Posterior cingulate gyrus (tissue), 11 donors: Measurements from ENCODE around the gene NEURL1.
A peak's percentile ranks its signal among the peaks of the same experiment; 100 is the strongest.
"Not testable (repeated sequence)": the region's sequence is repeated elsewhere in the genome, so short reads cannot be mapped to it uniquely, and the experiment has no call there.

Source experiments
- DNase-seq, 10 donors: peaks; one replicate each; pipeline versions ENCODE4 v3.0.0 to v3.0.0-alpha.2; 2020 to 2021; ENCODE audit warnings: mixed read lengths in 3 of 10
- intact Hi-C: fragments of 100-400 bp; cut with DNase I; formaldehyde crosslinking; loops from one replicate; pipeline ENCODE4 v1.15.1; 2023

NEURL1 gene

DNA sequence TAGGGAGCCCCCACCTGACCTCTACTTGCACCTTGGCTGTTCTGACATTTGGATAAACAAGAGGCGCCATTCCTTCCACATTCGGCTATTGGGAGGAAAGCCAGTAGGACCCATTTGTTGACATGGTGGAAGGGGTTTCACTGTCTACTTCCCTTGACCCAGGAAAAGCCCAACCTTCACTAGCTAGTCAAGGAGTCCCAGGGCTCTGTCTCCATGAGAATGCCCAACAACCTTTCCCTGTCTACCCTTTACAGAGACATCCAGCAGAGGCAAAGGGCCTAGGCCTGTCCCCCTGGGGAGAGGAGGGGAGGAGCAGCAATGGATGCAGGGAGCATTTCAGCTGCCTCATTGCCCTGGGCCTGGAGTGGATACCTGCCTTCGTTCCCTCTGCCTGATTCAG lies 136.1 kb downstream of the NEURL1 start:
- intact Hi-C loops: no loop called here
- DNase-seq: no peak

DNA sequence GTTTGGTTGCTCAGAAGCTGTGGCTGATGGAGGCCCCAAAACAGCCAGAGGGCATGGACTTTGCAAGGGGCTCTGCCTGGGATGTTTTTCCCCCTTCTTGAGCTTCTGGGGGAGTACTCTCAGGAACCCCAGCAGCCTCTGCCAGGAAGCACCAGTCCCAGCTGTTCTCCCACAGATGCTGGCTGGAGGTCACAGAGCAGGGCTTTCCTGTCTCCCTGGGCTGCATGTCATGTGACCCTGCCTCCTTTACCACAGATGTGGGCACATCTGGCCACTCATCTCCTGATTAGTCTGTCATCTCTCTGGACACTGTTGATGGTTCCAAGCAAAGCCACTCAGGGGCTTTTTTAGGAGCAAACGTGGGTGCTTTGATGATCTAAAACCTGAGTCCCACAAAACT lies 136.7 kb downstream of the NEURL1 start:
- intact Hi-C loops: no loop called here
- DNase-seq: peak in 1 of 10 donors; percentile 8

GRCh38 chr10:103632247-103632642 lies 138.7 kb downstream of the NEURL1 start:
- intact Hi-C loops: no loop called here
- peak in 3 of 10 donors; percentile 39 to 58 (median 41) for DNase-seq

GRCh38 chr10:103632871-103633270 lies 139.4 kb downstream of the NEURL1 start:
- peak in 2 of 10 donors; percentile 13 to 39 for DNase-seq
- intact Hi-C loops: not testable (repeated sequence)

DNA sequence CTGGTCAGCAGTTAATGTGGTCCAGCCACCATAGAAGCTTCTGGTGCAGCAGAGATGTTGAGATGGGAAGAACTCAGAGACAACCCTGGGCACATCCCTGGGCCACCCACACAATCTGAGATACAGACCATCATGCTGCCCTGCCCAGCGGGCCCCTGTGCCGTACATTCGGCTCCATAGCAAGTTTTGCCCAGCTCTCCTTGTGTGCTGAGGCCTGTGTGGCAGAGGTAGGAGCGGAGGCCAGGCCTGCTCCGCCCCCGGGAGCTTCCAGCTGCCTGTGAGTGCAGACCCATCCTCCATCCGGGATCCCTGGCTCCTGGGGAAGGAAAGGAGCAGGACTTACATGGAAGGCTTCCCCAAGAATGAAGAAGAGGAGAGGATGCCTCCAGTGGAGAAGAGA lies 140.3 kb downstream of the NEURL1 start:
- intact Hi-C loops: no loop called here
- peak in 3 of 10 donors; percentile 53 to 65 (median 59) for DNase-seq

GRCh38 chr10:103635580-103635979 lies 142.1 kb downstream of the NEURL1 start:
- DNase-seq: peak in 3 of 10 donors; percentile 26 to 55 (median 44)
- intact Hi-C loops: no loop called here

- intact Hi-C loops: no loop called here
Measured at GRCh38 chr10:103636492-103636891, 143.0 kb downstream of the NEURL1 start.

DNA sequence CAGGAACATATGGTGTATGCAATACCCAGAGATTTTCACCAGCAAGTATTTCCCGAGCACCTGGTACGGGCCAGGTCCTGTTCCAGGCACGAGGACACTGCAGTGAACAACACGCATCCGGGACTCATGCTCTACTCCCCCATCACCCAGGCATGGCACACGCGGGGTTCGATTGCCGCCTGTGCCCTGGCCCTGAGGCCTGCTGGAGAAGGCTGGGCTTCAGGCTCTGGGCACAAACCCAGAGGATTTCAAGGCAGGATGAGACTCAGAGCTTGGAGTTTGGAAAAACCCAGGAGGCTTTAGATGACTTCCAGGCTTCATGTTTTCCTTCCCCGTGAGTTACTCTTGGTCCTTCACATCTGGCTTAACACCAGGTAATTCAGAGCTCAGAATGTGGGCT lies 143.5 kb downstream of the NEURL1 start:
- peak in 3 of 10 donors; percentile 32 to 79 (median 70) for DNase-seq
- intact Hi-C loops: no loop called here

More at GRCh38 chr10:103636492-103636891, 143.0 kb downstream of the NEURL1 start:
- DNase-seq: peak in 3 of 10 donors; percentile 64 to 76 (median 69)

DNA sequence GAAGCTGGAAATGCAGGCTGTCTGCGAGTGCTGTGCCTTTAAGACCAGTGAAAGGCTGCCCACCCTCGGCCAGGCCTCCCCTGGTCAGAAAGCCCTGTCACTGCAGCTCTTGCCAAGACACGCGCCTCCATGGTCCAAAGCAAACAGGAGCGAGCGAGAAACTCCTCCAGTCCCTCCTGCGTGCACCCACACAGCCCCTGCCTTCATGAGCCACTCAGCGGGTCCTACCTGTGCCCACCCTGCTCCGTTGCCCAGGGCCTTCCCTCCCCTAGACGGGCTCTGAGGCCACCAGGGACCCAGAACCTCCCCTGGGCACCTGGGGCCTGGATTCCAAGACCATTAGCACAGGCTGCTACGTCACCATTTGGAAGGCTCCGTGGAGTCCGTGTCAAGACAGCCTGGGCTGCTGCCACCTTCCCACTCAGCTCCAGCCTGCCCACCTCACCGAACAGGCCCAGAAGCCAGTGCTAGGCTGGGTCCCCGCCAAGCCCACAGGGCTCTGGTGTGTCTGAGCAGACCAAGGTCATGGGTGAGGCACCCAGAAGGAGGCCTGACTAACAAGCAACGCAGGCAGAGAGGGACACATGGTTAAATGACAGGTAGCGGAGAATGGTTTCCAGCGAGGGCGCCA lies 144.5 kb downstream of the NEURL1 start:
- peak in 6 of 10 donors; percentile 45 to 93 (median 75) for DNase-seq
- intact Hi-C loops: no loop called here

- intact Hi-C loops: no loop called here
- DNase-seq: peak in 2 of 10 donors; percentile 39 to 58
Measured at GRCh38 chr10:103638948-103639347, 145.4 kb downstream of the NEURL1 start.

DNA sequence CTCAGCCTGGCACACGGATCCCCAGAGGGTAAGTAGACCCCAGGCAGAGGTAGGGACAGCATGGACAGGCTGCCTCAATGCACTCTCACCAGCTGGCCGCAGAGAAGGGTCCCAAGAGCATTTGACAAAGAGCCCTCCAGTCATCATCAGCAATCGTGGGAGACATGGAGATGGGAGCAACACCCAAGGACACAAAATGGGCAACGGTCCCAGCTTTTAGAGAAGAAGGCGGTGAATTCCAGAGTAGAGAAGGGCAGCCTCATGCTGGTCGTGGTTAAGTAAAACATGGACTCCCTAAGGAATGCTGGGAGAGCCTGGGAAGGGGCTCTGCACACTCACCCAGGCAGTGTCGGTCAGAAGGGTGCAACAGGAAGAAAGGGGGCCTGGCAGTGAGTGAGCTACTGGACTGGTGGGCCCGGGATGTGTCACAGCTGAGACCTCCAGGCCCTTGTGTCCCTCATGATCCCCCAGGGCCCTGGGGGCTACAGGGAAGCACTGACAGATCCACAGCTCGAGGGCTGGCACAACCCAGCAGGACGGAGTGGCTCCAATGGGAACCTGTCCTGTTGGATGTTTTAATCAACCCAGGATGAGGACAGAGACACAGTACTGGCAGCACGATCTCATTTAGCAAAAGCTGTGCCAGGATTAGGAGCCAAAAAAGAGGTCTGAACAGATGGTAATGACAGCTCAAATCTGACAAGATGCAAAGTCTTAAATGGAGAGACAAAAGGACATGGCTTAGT lies 147.1 kb downstream of the NEURL1 start:
- peak in 1 of 10 donors; percentile 72 for DNase-seq
- intact Hi-C loops: no loop called here

GRCh38 chr10:103641326-103641725 lies 147.8 kb downstream of the NEURL1 start:
- intact Hi-C loops: no loop called here
- DNase-seq: no peak
